A549 treated with Mapracorat at 1 μM for 4 hours (cell line): ENCODE data around the gene HKDC1. TPM values are rescaled to one million over a fixed set of nuclear protein-coding genes. Genes with fewer than 3 reads are reported as not detected.

Source experiments
- total RNA-seq: library from RNA; stranded (reverse); fragments of 200-300 nt; extraction: Qiagen RNA extraction; gene quantifications from 5 replicates; pipeline ENCODE4 v1.2.3, GENCODE V29; 2022

The HKDC1 gene, protein sequence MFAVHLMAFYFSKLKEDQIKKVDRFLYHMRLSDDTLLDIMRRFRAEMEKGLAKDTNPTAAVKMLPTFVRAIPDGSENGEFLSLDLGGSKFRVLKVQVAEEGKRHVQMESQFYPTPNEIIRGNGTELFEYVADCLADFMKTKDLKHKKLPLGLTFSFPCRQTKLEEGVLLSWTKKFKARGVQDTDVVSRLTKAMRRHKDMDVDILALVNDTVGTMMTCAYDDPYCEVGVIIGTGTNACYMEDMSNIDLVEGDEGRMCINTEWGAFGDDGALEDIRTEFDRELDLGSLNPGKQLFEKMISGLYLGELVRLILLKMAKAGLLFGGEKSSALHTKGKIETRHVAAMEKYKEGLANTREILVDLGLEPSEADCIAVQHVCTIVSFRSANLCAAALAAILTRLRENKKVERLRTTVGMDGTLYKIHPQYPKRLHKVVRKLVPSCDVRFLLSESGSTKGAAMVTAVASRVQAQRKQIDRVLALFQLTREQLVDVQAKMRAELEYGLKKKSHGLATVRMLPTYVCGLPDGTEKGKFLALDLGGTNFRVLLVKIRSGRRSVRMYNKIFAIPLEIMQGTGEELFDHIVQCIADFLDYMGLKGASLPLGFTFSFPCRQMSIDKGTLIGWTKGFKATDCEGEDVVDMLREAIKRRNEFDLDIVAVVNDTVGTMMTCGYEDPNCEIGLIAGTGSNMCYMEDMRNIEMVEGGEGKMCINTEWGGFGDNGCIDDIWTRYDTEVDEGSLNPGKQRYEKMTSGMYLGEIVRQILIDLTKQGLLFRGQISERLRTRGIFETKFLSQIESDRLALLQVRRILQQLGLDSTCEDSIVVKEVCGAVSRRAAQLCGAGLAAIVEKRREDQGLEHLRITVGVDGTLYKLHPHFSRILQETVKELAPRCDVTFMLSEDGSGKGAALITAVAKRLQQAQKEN
- total RNA-seq, result 8.7 to 13.7 TPM (median 10.3 TPM) in 5 replicates

DNA sequence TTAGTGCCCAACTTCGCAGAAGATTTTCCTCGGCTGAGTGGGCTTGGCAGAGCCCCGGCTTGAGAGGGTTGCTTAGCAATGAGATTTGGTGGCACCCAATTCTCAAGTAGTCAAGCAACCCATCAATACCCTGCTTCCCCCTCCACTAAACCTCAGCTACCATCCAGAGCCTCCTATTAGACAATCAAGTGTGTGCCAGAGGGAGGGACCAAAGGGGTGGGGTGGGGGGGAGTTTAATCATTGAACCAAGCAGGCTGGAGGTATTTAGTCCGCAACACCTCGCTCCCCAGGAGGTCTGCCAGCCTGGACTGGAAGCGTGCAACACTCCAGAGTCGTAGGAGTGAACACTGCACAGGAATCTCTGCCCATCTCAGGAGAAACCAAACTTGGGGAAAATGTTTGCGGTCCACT is at the start of gene HKDC1:
Gene HKDC1, plus strand, starts transcription at position 292 of the 411 bp plus-strand sequence. Its CDS starts 104 bp downstream, at position 396.

DNA sequence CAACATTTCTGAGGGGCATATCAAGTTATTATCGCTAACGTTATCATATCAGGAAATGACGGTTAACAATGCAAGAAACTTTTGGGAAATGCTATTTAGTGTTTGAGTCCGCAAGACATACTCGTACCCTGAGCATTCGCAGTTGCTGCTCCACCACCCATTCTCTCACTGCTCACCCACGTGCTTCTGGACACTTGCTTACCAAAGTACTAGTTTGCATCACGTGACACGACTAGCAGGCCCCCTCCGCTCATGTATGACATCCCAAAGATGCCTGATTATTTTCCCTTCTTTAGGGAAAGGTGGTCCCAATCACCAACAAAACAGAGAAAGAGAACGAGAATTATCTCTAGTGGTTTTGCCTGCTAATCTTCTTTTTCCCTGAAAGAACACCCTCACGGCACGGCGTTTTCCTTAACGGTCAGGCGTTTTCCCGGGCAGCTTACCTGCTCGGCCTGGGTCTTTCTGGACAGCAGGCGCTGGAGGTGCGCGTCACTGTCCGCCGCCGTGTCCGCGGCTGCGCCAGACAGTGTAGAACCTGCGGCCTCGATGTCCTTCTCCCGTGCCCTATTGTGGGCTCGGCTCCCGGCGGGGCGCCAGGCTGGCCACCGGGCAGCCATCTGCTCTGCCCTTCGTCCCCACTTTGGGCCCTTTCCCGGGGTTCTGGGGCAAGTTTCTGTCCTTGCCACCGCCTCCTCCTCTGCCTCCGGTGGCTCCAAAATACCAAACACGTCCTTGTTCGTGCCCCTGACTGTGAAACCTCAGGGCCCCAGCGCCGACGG is 40.2 kb upstream of the HKDC1 start, which contains the start of gene SUPV3L1:
Gene SUPV3L1, plus strand, starts transcription at position 492 of the 782 bp plus-strand sequence. Its CDS starts 58 bp downstream, at position 550.

DNA sequence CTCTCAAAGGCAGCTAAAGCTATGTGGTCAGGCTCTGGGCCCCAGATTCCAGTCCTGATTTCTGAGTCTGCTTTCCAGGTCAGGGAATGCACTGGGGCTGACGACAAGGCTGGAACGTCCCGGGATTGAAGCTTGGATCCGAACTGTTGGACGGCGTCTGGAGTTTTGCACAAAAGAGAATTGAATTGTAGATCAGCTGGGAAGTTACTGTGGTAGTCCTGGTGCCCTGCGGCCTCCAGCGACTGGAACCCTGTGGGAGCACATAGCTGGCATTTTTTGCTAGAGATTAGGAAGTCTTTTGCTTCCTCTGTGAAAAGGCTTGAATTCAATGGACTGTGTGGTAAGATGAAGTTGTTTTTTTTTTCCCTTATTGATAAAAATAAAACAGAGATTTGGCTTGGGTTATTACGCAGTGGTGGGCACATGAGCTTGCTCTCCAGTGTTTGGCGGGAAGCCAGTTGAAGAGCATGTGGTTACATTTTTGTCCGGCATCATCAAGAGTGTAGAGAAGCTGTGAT is 58.4 kb downstream of the HKDC1 start, which contains the start of gene HK1:
Gene HK1, plus strand, starts transcription at position 51 of the 518 bp plus-strand sequence.

Other genes starting within 250 kb of the HKDC1 start
- gene KIFBP, start 231.5 kb upstream of the HKDC1 start, total RNA-seq, result 38.4 to 45.4 TPM (median 44.7 TPM) in 5 replicates
- 75.6 to 114 TPM (median 79.1 TPM) in 5 replicates for gene SRGN, start 132.2 kb upstream of the HKDC1 start, total RNA-seq
- gene VPS26A, start 96.2 kb upstream of the HKDC1 start, total RNA-seq, result 47.7 to 66.3 TPM (median 51.3 TPM) in 5 replicates
- 28.8 to 33.7 TPM (median 32.1 TPM) in 5 replicates for gene SUPV3L1, start 40.1 kb upstream of the HKDC1 start, total RNA-seq
- gene HK1, start 58.2 kb downstream of the HKDC1 start, total RNA-seq, result 37.9 to 41.4 TPM (median 39.6 TPM) in 5 replicates
- gene TACR2, start 196.6 kb downstream of the HKDC1 start, total RNA-seq, result 0.08 to 0.19 TPM (median 0.14 TPM) in 5 replicates
- 83.0 to 108 TPM (median 104 TPM) in 5 replicates for gene TSPAN15, start 231.1 kb downstream of the HKDC1 start, total RNA-seq